HG03520 (cell line): ENCODE data around the gene CYP2S1.

Source experiments
- ATAC-seq: cut with Tn5 transposase; IDR thresholded peaks from one replicate; pipeline ENCODE4 v1.9.1; 2021; ENCODE audit warnings: mild to moderate bottlenecking, moderate library complexity; ENCODE audit not compliant: unreplicated experiment

The CYP2S1 gene

DNA sequence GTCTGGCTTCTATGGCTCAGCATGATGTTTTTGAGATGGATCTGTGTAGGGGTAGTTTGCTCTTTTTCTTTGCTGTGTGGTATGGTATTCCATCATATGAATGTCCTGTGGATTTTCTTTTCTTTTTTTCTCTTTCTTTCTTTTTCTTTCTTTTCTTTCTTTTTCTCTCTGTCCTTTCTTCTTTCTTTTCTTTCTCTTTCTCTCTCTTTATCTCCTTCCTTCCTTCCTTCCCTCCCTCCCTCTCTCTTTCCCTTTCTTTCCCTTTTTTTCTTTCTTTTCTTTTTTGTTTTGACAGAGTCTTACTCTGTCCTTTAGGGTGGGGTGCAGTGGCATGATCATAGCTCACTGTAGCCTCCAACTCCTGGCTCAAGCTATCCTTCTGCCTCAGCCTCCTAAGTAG, 62.2 kb downstream of the CYP2S1 start:
- ATAC-seq = no peak
